Sigmoid colon (tissue), 7 donors: ENCODE measurements around the gene RAB7B. TPM values are rescaled to one million over a fixed set of nuclear protein-coding genes. Genes with fewer than 3 reads are reported as not detected.
A peak's percentile ranks its signal among the peaks of the same experiment; 100 is the strongest.

Experiments
- DNase-seq: peaks from one replicate; pipeline ENCODE4 v3.0.0-alpha.2; 2019
- H3K27ac ChIP-seq, 4 donors: fragments of 200-600 bp; sonication (generic); one replicate each; pipeline ENCODE4 v1.5.1; 2016 to 2019; ENCODE audit warnings: mild to moderate bottlenecking in 1 of 4
- H3K27me3 ChIP-seq, 3 donors: fragments of 200-600 bp; sonication (generic); one replicate each; pipeline ENCODE4 v1.5.1; 2019; ENCODE audit warnings: mild to moderate bottlenecking in 1 of 3
- H3K36me3 ChIP-seq, 4 donors: fragments of 200-600 bp; sonication (generic); one replicate each; pipeline ENCODE4 v1.5.1; 2016 to 2019
- H3K4me1 ChIP-seq, 4 donors: fragments of 200-600 bp; sonication (generic); one replicate each; pipeline ENCODE4 v1.5.1; 2017 to 2019
- H3K4me3 ChIP-seq, 4 donors: fragments of 200-600 bp; sonication (generic); one replicate each; pipeline ENCODE4 v1.5.1; 2017 to 2019; ENCODE audit warnings: mild to moderate bottlenecking in 2 of 4, moderate library complexity in 1 of 4
- H3K9me3 ChIP-seq, 4 donors: fragments of 200-600 bp in 3 of 4; sonication (generic) in 3 of 4; one replicate each; pipeline versions ENCODE4 v1.5.1 to v1.6.1; 2013 to 2019
- EP300 ChIP-seq, 4 donors: sonication (generic); formaldehyde crosslinking; IDR thresholded peaks; one replicate each; pipeline ENCODE4 v1.6.1; 2017; ENCODE audit warnings: antibody characterized with exemption in 4 of 4
- POLR2A ChIP-seq, 2 donors: fragments of 450-650 bp; IDR thresholded peaks; one replicate each; pipeline ENCODE4 v1.6.1; 2016; ENCODE audit warnings: antibody characterized with exemption in 2 of 2, mild to moderate bottlenecking in 2 of 2, moderate library complexity in 2 of 2
- POLR2AphosphoS5 ChIP-seq, 4 donors: sonication (generic); formaldehyde crosslinking; IDR thresholded peaks; one replicate each; pipeline ENCODE4 v1.6.1; 2017; ENCODE audit warnings: antibody characterized with exemption in 4 of 4
- WGBS, 2 donors: extraction: QIAGEN DNeasy Blood & Tissue Kit; methylation state at CpG; one replicate each; pipeline ENCODE4 v1.1.7; 2013; 5-methylcytosine and 5-hydroxymethylcytosine counted together
- intact Hi-C: fragments of 100-400 bp; cut with DNase I; formaldehyde crosslinking; loops from one replicate; pipeline ENCODE4 v1.15.1; 2023
- polyA plus RNA-seq, 3 donors: library from polyadenylated mRNA; stranded (reverse); fragments of 200-250 nt; gene quantifications; one replicate each; pipeline ENCODE4 v1.2.3, GENCODE V29; 2013
- total RNA-seq, 4 donors: library from RNA; depleted of rRNA; stranded (reverse); fragments of >200 nt; gene quantifications; one replicate each; pipeline ENCODE4 v1.1.0, GENCODE V29; 2016
- TF ChIP-seq, protein P1 (sequence below), 4 experiments: fragments of 450-650 bp in 3 of 4; fragments of 200-600 bp in 1 of 4; IDR thresholded peaks; one replicate each; pipeline ENCODE4 v1.5.1; 2016 to 2019; ENCODE audit warnings: antibody characterized with exemption in 4 of 4, mild to moderate bottlenecking in 3 of 4, moderate library complexity in 2 of 4
- donor health status: healthy with polysubstance abuse.
- donor health status: Bipolar disorder and iron deficiency.
- donor health status: healthy.

Gene RAB7B
- total and polyA plus RNA-seq, 7 donors = 0.27 to 5.3 (median 1.8) TPM

- TF ChIP-seq POLR2AphosphoS5 (IDR thresholded peaks at IDR 0.05) = no peak
- TF ChIP-seq EP300 (IDR thresholded peaks at IDR 0.05) = no peak
- no peak for TF ChIP-seq POLR2A (IDR thresholded peaks at IDR 0.05)
- TF ChIP-seq, protein P1, sequence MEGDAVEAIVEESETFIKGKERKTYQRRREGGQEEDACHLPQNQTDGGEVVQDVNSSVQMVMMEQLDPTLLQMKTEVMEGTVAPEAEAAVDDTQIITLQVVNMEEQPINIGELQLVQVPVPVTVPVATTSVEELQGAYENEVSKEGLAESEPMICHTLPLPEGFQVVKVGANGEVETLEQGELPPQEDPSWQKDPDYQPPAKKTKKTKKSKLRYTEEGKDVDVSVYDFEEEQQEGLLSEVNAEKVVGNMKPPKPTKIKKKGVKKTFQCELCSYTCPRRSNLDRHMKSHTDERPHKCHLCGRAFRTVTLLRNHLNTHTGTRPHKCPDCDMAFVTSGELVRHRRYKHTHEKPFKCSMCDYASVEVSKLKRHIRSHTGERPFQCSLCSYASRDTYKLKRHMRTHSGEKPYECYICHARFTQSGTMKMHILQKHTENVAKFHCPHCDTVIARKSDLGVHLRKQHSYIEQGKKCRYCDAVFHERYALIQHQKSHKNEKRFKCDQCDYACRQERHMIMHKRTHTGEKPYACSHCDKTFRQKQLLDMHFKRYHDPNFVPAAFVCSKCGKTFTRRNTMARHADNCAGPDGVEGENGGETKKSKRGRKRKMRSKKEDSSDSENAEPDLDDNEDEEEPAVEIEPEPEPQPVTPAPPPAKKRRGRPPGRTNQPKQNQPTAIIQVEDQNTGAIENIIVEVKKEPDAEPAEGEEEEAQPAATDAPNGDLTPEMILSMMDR (IDR thresholded peaks at IDR 0.05) = no peak
- H3K36me3 ChIP-seq = no peaks in the 10 kb centered on the region
- intact Hi-C loops = loop anchor here (5.0 kb wide), 1 partner anchor 126 kb away; no protein-coding TSS in a partner anchor
- no peaks in the 10 kb centered on the region for H3K9me3 ChIP-seq
- no peak for DNase-seq
- 98 to 100% methylated on average over 1 of the region's 1 CpG for WGBS, 2 donors
- no peak overlapping the region for H3K27ac ChIP-seq
- H3K27me3 ChIP-seq = no peaks in the 10 kb centered on the region
- H3K4me3 ChIP-seq = no peak overlapping the region
- H3K4me1 ChIP-seq = peaks cover 0 to 4% (median 0%) of the 10 kb centered on the region in 4 donors
Measured at GRCh38 chr1:205981257-205981656, 21.9 kb downstream of the RAB7B start.

DNA sequence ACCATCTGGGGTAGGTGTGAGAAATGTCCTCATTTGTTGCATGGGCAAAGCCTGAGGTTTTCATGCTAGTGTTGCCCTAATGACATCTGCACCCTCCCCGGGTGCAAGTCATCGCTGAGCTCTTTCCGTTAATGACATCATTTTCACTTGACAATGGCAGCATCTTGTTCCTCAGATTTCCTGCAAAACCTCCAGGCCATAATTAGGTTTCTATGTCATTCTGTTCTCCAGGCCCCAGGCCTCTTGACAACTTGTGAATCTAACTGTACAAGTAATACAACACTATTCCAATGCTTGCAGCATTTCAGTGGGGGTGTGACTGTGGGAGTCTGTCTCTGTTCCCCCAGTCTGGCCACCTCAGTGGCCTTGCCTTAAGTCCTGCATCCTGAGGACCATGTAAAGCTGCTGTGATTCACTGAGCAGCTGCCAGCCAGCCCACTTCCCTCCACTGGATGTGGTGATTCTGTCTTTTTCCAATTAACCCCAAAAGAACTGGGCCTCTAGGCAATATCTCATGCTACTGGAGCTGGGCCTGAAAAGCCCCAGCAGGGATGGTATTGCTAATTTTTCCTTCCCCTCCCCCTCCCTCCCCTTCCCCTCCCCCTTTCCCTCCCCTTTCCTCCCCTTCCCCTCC lies 22.8 kb downstream of the RAB7B start:
- no peaks in the 10 kb centered on the region for H3K9me3 ChIP-seq
- H3K36me3 ChIP-seq = no peaks in the 10 kb centered on the region
- no peaks in the 10 kb centered on the region for H3K27me3 ChIP-seq
- intact Hi-C loops = loop anchor here (5.0 kb wide), 1 partner anchor 127 kb away; no protein-coding TSS in a partner anchor
- H3K4me1 ChIP-seq = peaks cover 0 to 4% (median 0%) of the 10 kb centered on the region in 4 donors
- DNase-seq = peak; percentile 26
- no peak overlapping the region for H3K4me3 ChIP-seq
- no peak overlapping the region for H3K27ac ChIP-seq
- TF ChIP-seq POLR2A (IDR thresholded peaks at IDR 0.05) (no peak), POLR2AphosphoS5 (IDR thresholded peaks at IDR 0.05) (no peak), EP300 (IDR thresholded peaks at IDR 0.05) (no peak)
- TF ChIP-seq, protein P1 (IDR thresholded peaks at IDR 0.05) = no peak
- 77 to 80% methylated on average over 3 of the region's 3 CpGs for WGBS, 2 donors

- no peaks in the 10 kb centered on the region for H3K36me3 ChIP-seq
- peak; percentile 48 for DNase-seq
- 86 to 87% methylated on average over 6 of the region's 6 CpGs for WGBS, 2 donors
Measured at GRCh38 chr1:205979301-205979700, 23.9 kb downstream of the RAB7B start.

DNA sequence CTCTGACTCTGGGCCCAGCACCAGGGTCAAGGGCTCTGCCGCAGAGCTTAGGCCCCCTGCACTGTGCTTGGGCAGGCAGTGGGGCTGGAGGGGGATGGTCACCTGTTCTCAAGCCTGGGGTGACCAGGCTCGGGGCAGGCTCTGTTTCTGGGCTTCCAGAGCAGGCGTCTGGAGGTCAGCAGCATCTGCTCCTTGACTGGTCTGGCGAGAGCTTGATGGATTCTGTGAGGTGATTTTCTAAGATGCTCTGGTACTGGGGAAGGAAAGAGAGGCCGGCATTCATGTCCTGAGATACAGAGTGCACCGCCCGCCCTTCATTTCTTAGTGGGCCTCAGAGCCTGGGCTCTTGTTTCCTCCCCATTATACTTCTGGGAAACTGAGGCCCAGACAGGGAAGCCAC lies 24.5 kb downstream of the RAB7B start:
- TF ChIP-seq POLR2A (IDR thresholded peaks at IDR 0.05) (no peak), EP300 (IDR thresholded peaks at IDR 0.05) (no peak), POLR2AphosphoS5 (IDR thresholded peaks at IDR 0.05) (no peak)
- TF ChIP-seq, protein P1 (IDR thresholded peaks at IDR 0.05) = no peak
- H3K4me1 ChIP-seq = peaks cover 0 to 4% (median 0%) of the 10 kb centered on the region in 4 donors
- H3K27ac ChIP-seq = no peak overlapping the region
- WGBS, 2 donors = 78 to 82% methylated on average over 7 of the region's 7 CpGs
- DNase-seq = peak; percentile 42
- no peaks in the 10 kb centered on the region for H3K27me3 ChIP-seq
- H3K4me3 ChIP-seq = no peak overlapping the region
- H3K9me3 ChIP-seq = no peaks in the 10 kb centered on the region
- intact Hi-C loops = no loop called here
- no peaks in the 10 kb centered on the region for H3K36me3 ChIP-seq

More at GRCh38 chr1:205979301-205979700, 23.9 kb downstream of the RAB7B start:
- intact Hi-C loops = no loop called here
- no peaks in the 10 kb centered on the region for H3K27me3 ChIP-seq
- TF ChIP-seq, protein P1 (IDR thresholded peaks at IDR 0.05) = no peak
- TF ChIP-seq POLR2A (IDR thresholded peaks at IDR 0.05) (no peak), POLR2AphosphoS5 (IDR thresholded peaks at IDR 0.05) (no peak), EP300 (IDR thresholded peaks at IDR 0.05) (no peak)
- no peak overlapping the region for H3K27ac ChIP-seq
- no peak overlapping the region for H3K4me3 ChIP-seq
- peaks cover 0 to 4% (median 0%) of the 10 kb centered on the region in 4 donors for H3K4me1 ChIP-seq
- H3K9me3 ChIP-seq = no peaks in the 10 kb centered on the region
